SJSA1 (cell line): ENCODE data around the gene FANCM. TPM values are rescaled to one million over a fixed set of nuclear protein-coding genes. Genes with fewer than 3 reads are reported as not detected.
"Not testable (repeated sequence)": the region's sequence is repeated elsewhere in the genome, so short reads cannot be mapped to it uniquely, and the experiment has no call there.

Source experiments
- DNase-seq, 2 experiments: peaks; one replicate each; pipeline ENCODE4 v3.0.0-alpha.2; 2015 to 2020; ENCODE audit warnings: low spot score in 2 of 2, low read depth in 1 of 2
- H3K27ac ChIP-seq: fragments of 250-450 bp; sonication (Bioruptor Pico); 2 replicates; pipeline ENCODE4 v1.5.1; 2020; ENCODE audit warnings: mild to moderate bottlenecking, moderate library complexity
- H3K27me3 ChIP-seq: fragments of 250-450 bp; sonication (Bioruptor Pico); replicated peaks from 2 replicates; pipeline ENCODE4 v1.5.1; 2020; ENCODE audit warnings: mild to moderate bottlenecking, moderate library complexity
- H3K36me3 ChIP-seq: fragments of 250-450 bp; sonication (Bioruptor Pico); 2 replicates; pipeline ENCODE4 v1.5.1; 2020; ENCODE audit warnings: mild to moderate bottlenecking
- H3K4me1 ChIP-seq: fragments of 250-450 bp; sonication (Bioruptor Pico); replicated peaks from 2 replicates; pipeline ENCODE4 v1.6.1; 2021; ENCODE audit warnings: mild to moderate bottlenecking
- H3K4me3 ChIP-seq: fragments of 250-450 bp; sonication (Bioruptor Pico); 2 replicates; pipeline ENCODE4 v1.5.1; 2020; ENCODE audit warnings: mild to moderate bottlenecking
- H3K9me3 ChIP-seq: fragments of 250-450 bp; sonication (Bioruptor Pico); replicated peaks from 2 replicates; pipeline ENCODE4 v1.5.1; 2020; ENCODE audit warnings: mild to moderate bottlenecking
- total RNA-seq: library from RNA; depleted of rRNA; stranded (reverse); fragments of >200 nt; shearing (Covaris generic); gene quantifications from 2 replicates; pipeline ENCODE4 v1.2.3, GENCODE V29; 2014

FANCM gene
- total RNA-seq, 1 experiment from 2014 or later: 11.3 TPM

DNA sequence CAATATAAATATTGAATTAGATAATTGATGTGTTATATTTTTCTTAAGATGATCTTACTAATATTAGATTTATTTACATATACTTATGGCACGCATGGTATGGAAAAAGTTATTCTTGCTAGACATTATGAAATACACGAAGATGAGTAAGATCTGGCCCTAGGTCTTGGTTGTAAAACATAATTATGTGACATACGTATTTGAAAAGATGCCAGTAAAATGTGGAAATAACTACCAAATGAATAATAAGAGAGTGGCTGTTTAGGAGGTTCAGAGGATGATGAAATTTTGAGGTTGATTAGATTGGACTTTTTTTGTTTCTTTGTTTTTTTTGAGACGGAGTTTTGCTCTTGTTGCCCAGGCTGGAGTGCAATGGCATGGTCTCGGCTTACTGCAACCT is 41.3 kb downstream of the FANCM start:
- H3K4me1 ChIP-seq: peaks cover 8% of the 10 kb centered on the region
- DNase-seq: no peak
- H3K27ac ChIP-seq: no peak overlapping the region
- H3K36me3 ChIP-seq: peaks cover 3% of the 10 kb centered on the region; the same call in 1 of the 2 replicates
- H3K9me3 ChIP-seq: no peaks in the 10 kb centered on the region
- no peaks in the 10 kb centered on the region for H3K27me3 ChIP-seq
- no peak overlapping the region for H3K4me3 ChIP-seq

GRCh38 chr14:45181329-45181728 is 45.6 kb downstream of the FANCM start:
- peaks cover 4% of the 10 kb centered on the region; the same call in 1 of the 2 replicates for H3K36me3 ChIP-seq
- DNase-seq: peak in 1 of 2 experiments; percentile 5
- peaks cover 11% of the 10 kb centered on the region for H3K4me1 ChIP-seq
- no peaks in the 10 kb centered on the region for H3K27me3 ChIP-seq
- H3K27ac ChIP-seq: 0 out of 2 replicates have a peak overlapping the region, but pooled peaks have one; percentile 3
- no peaks in the 10 kb centered on the region for H3K9me3 ChIP-seq
- H3K4me3 ChIP-seq: no peak overlapping the region

DNA sequence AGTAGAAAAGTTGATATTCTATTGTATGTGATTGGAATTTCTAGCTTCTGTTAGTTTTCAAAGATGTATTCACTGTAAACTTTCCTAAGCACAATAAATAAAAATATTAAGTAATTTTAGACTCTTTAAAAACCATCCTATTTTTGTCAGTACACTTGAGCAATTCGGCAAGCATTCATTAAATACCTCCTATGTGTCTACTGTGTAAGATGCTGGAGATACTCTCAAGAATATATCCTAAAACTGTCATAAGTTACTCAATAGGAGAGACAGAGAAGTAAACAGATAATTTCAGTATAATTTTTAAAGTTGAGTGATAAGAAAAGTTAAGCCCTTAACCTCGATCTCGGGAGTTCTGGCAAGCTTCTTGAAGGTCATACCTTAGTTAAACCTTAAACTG is 46.1 kb downstream of the FANCM start:
- no peaks in the 10 kb centered on the region for H3K9me3 ChIP-seq
- H3K27ac ChIP-seq: no peak overlapping the region
- no peak for DNase-seq
- H3K27me3 ChIP-seq: no peaks in the 10 kb centered on the region
- peaks cover 7% of the 10 kb centered on the region; the same call in 1 of the 2 replicates for H3K36me3 ChIP-seq
- peaks cover 11% of the 10 kb centered on the region for H3K4me1 ChIP-seq
- no peak overlapping the region for H3K4me3 ChIP-seq

GRCh38 chr14:45185100-45185814 is 49.5 kb downstream of the FANCM start:
- peaks cover 11% of the 10 kb centered on the region for H3K4me1 ChIP-seq
- H3K36me3 ChIP-seq: peaks cover 12% of the 10 kb centered on the region; the same call in 1 of the 2 replicates
- H3K27me3 ChIP-seq: no peaks in the 10 kb centered on the region
- no peaks in the 10 kb centered on the region for H3K9me3 ChIP-seq
- no peak overlapping the region for H3K4me3 ChIP-seq
- H3K27ac ChIP-seq: no peak overlapping the region
- no peak for DNase-seq

DNA sequence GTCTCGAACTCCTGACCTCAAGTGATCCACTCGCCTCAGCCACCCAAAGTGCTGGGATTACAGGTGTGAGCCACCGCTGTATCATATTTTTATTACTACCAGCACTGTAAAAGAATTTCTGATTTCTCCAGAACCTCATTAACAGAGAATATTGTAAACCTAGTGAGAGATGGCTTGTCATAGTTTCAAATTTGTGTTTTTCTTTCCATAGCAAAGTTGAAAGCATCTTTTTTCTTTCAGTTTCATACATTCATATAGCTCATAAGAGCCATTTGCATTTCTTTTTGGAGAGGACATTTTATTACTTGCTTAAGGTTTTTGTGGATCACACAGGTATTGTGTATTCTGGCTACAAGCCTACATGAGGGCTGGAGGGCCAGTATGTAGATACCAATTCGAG is 59.2 kb downstream of the FANCM start:
- no peak for DNase-seq
- no peaks in the 10 kb centered on the region for H3K9me3 ChIP-seq

GRCh38 chr14:45198551-45198950 is 62.8 kb downstream of the FANCM start:
- DNase-seq: peak in 1 of 2 experiments; percentile 36
- H3K27me3 ChIP-seq: no peaks in the 10 kb centered on the region
- H3K9me3 ChIP-seq: no peaks in the 10 kb centered on the region
- H3K4me1 ChIP-seq: peaks cover 10% of the 10 kb centered on the region
- H3K27ac ChIP-seq: peak overlapping the region; percentile 66
- no peak overlapping the region for H3K4me3 ChIP-seq
- H3K36me3 ChIP-seq: peaks cover 17% of the 10 kb centered on the region; the same call in 1 of the 2 replicates

More for the DNA sequence above, 59.2 kb downstream of the FANCM start:
- Histone ChIP-seq H3K36me3 (0 out of 2 replicates have a peak, but pooled peaks cover 5% of the 10 kb centered on the region), H3K4me1 (peaks cover 10% of the 10 kb centered on the region), H3K4me3 (no peak overlapping the region), H3K27ac (no peak overlapping the region), H3K27me3 (no peaks in the 10 kb centered on the region)

DNA sequence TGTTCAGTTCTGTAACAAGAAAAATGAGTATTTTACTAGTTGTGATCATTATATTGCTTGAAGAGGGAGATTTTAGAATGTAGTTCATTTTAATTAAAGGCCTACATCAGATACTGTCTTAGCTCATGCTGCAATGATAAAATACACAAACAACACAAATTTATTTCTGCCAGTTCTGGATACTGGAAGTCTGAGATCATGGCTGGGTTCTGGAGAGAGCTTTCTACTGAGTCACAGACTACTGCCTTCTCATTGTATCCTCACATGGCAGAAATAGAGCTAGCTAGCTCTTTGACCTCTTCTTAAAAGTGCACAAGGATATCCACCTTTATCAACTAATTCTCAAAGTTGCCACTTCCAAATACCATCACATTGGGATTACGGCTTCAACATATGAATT is 63.5 kb downstream of the FANCM start:
- Histone ChIP-seq H3K36me3 (peaks cover 17% of the 10 kb centered on the region; the same call in 1 of the 2 replicates), H3K9me3 (no peaks in the 10 kb centered on the region), H3K27me3 (no peaks in the 10 kb centered on the region), H3K27ac (peak overlapping the region; percentile 66), H3K4me1 (peaks cover 10% of the 10 kb centered on the region), H3K4me3 (no peak overlapping the region)
- peak in 1 of 2 experiments; percentile 28 for DNase-seq

- Histone ChIP-seq H3K27ac (no peak overlapping the region), H3K9me3 (no peaks in the 10 kb centered on the region), H3K4me3 (no peak overlapping the region), H3K27me3 (no peaks in the 10 kb centered on the region), H3K36me3 (peaks cover 33% of the 10 kb centered on the region), H3K4me1 (peaks cover 10% of the 10 kb centered on the region)
- DNase-seq: no peak
Measured at GRCh38 chr14:45201905-45202304, 66.2 kb downstream of the FANCM start.

GRCh38 chr14:45204241-45204640 is 68.5 kb downstream of the FANCM start:
- Histone ChIP-seq H3K4me1 (peaks cover 4% of the 10 kb centered on the region), H3K9me3 (no peaks in the 10 kb centered on the region), H3K4me3 (no peak overlapping the region), H3K27ac (no peak overlapping the region), H3K36me3 (peaks cover 40% of the 10 kb centered on the region), H3K27me3 (no peaks in the 10 kb centered on the region)
- no peak for DNase-seq

DNA sequence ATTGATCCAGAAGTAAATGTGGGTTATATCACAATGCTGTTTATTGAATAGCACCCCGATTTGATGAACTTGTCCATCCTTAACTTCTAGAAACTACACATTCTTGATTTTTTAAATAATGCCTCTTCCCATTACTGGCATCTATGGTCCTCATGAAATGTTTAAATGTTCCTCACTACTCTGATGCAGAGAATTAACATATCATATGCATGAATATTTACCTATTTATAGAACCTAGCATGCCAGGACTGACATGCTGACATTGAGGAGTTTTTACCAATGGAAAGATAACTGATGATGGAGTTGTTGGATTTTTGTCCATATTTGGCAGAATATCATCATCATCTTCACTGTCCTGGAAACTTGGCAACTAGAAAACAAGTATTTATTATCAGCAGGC is 74.4 kb downstream of the FANCM start:
- no peak overlapping the region for H3K27ac ChIP-seq
- no peak for DNase-seq

DNA sequence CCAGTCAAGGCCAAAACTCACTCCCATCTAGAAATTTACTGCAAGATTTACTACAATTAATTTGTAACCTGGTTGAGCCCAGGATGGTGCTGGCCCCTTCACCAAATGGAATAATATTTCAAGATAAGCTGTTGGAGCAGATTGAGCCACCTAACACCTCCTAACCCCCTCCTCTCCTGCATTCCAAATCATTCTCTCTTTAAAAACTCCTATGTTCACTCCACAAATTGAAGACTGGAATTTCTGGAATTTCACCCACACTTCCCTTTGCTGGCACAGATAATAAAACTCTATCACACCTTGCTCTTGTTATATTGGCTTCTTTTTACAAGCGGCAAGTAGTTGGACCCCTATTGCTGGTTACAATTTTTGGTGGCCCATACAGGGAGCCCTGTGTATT is 75.6 kb downstream of the FANCM start:
- no peak overlapping the region for H3K27ac ChIP-seq
- no peak for DNase-seq

More for the DNA sequence above, 74.4 kb downstream of the FANCM start:
- H3K4me1 ChIP-seq: no peaks in the 10 kb centered on the region
- H3K4me3 ChIP-seq: no peak overlapping the region
- H3K27me3 ChIP-seq: no peaks in the 10 kb centered on the region
- H3K9me3 ChIP-seq: no peaks in the 10 kb centered on the region
- H3K36me3 ChIP-seq: peaks cover 64% of the 10 kb centered on the region

DNA sequence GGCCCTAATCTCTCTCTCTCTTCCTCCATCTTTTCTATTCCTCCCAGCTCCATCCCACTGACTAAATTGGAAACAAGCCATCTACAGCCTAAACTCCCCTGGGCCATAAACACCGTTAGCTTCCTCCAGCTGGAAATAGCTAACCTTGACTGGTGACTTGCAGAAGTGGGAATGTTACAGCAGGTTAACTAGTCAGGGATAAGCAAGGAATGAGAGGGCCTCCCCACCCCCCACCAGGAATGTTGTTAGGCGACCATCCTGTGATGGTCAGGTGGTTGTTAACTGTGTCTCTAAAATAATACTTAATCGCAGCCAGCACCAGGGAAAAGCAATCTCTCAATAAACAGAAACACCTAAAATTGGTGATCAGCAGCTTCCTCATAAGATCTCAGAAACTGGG is 76.5 kb downstream of the FANCM start:
- Histone ChIP-seq H3K9me3 (no peaks in the 10 kb centered on the region), H3K4me3 (no peak overlapping the region), H3K36me3 (peaks cover 47% of the 10 kb centered on the region), H3K27me3 (no peaks in the 10 kb centered on the region), H3K27ac (no peak overlapping the region), H3K4me1 (no peaks in the 10 kb centered on the region)
- no peak for DNase-seq

More for the DNA sequence above, 75.6 kb downstream of the FANCM start:
- Histone ChIP-seq H3K4me1 (no peaks in the 10 kb centered on the region), H3K9me3 (no peaks in the 10 kb centered on the region), H3K36me3 (peaks cover 52% of the 10 kb centered on the region), H3K4me3 (no peak overlapping the region), H3K27me3 (no peaks in the 10 kb centered on the region)

- peaks cover 55% of the 10 kb centered on the region for H3K36me3 ChIP-seq
- not testable (repeated sequence) for H3K27me3 ChIP-seq, DNase-seq, H3K27ac ChIP-seq, H3K9me3 ChIP-seq, H3K4me1 ChIP-seq, H3K4me3 ChIP-seq
Measured at GRCh38 chr14:45213716-45214115, 78.0 kb downstream of the FANCM start.

GRCh38 chr14:45214341-45214740 is 78.6 kb downstream of the FANCM start:
- H3K4me1 ChIP-seq, H3K4me3 ChIP-seq, H3K27me3 ChIP-seq, H3K27ac ChIP-seq, DNase-seq, H3K9me3 ChIP-seq: not testable (repeated sequence)
- peaks cover 55% of the 10 kb centered on the region for H3K36me3 ChIP-seq
